HG02642 (cell line): Measurements from ENCODE around the gene GGPS1.
"Not testable (repeated sequence)": the region's sequence is repeated elsewhere in the genome, so short reads cannot be mapped to it uniquely, and the experiment has no call there.

Source experiments
- ATAC-seq: cut with Tn5 transposase; IDR thresholded peaks from one replicate; pipeline ENCODE4 v1.9.1; 2021; ENCODE audit warnings: mild to moderate bottlenecking; ENCODE audit not compliant: unreplicated experiment, poor library complexity

Gene GGPS1

GRCh38 chr1:235381955-235382739, 53.8 kb downstream of the GGPS1 start:
- ATAC-seq: not testable (repeated sequence)

- ATAC-seq: not testable (repeated sequence)
Observed at GRCh38 chr1:235385633-235386032, 57.3 kb downstream of the GGPS1 start.

GRCh38 chr1:235391874-235392273, 63.5 kb downstream of the GGPS1 start:
- ATAC-seq: no peak
